ENCODE results near the gene RHBDD3.
A peak's percentile ranks its signal among the peaks of the same experiment; 100 is the strongest.

Gene RHBDD3

GRCh38 chr22:29269230-29269604 is 1.4 kb upstream of the RHBDD3 start:
- DNase-seq (ENCODE audit: low spot score): no peak

- DNase-seq (ENCODE audit: low spot score): peak; percentile 30
Observed at GRCh38 chr22:29268511-29269229, 889 bp upstream of the RHBDD3 start.

DNA sequence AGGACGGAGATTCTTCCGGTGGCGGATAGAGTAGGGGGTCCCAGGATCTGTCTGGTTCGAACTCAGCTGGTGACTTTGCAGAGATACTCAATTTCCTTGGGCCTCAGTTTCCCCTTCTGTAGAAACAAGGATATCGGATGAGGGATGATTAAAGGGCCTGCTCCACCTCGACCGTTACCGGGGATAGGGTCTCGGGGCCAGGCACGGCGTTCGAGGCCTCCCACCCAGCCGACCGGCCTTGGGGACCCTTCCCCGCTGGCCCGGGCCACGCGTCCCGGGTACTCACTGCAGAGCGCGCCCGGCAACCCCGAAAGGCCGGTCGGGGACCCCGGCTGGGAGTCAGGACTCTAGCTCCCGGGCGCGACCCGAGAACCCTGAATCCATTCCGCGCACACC is 321 bp downstream of the RHBDD3 start:
- DNase-seq (ENCODE audit: low spot score): no peak

- no peak for DNase-seq (ENCODE audit: low spot score)
Observed at GRCh38 chr22:29266564-29267461, 968 bp downstream of the RHBDD3 start.

DNA sequence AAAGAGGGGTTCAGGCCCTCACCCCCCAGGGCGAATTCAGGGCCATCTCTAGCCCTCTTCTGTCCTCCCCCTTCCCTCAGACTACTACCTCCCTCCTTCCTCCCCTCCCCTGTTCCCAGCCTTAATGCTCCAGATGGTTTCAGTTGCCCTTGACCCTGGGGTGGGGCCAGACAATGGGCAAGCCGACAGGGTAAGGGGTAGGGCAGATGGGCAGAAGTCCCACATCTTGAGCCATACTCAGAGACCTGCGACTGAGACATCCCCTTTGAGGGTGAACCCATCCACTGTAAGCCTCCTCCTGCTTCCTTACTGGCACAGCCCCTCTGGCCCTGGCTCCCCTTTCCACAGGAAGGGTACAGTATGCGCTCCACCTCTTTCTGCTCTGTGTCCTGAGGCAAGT is 1.9 kb downstream of the RHBDD3 start:
- DNase-seq (ENCODE audit: low spot score): no peak

DNA sequence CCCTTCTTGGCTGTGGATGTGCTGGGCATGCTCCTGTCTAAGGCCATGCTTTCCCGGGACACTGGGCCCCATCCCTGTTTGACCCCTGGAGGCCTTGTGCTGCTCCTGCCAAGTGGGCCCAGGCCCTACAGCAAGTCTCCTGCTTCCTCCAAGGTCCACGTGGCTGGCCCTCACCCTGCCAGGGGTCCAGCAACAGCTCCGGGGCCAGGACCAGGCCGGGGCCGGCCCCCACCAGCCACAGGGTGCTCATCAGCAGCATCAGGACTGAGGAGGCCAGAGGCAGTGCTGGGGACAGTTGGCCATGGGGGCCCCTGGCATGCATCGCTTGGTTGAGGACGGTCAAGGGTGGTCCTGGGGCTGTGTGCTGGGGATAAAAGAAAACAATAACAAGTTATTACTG is 2.5 kb downstream of the RHBDD3 start:
- DNase-seq (ENCODE audit: low spot score): no peak

DNA sequence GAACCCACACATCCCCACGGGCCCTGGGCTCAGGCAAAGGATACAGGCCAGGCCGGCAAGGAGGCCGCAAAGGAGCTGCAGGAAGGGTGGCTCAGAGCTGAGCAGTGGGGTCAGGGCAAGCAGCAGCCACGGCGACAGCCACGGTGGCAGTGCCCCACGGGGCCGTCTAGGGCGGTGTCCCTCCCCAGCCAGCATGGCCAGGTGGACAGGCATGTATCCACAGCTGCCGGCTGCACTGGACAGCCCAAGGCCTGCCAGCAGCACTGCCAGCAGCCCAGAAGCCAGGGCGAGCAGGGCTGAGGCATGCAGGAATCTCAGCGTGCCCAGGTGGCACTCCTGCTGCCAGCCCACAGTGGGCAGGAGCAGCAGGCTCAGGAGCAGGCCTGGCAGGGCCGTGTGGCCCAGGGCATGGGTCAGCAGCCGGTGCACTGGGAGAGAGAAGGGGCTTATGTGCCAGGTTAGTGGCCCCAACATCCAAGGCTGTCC is 3.9 kb downstream of the RHBDD3 start:
- DNase-seq (ENCODE audit: low spot score): no peak

- DNase-seq (ENCODE audit: low spot score): no peak
Observed at GRCh38 chr22:29260601-29261315, 7.0 kb downstream of the RHBDD3 start.

GRCh38 chr22:29260031-29260560 is 7.7 kb downstream of the RHBDD3 start:
- DNase-seq (ENCODE audit: low spot score): no peak

GRCh38 chr22:29259253-29259899 is 8.4 kb downstream of the RHBDD3 start:
- no peak for DNase-seq (ENCODE audit: low spot score)

- no peak for DNase-seq (ENCODE audit: low spot score)
Observed at GRCh38 chr22:29258407-29259252, 9.2 kb downstream of the RHBDD3 start.

DNA sequence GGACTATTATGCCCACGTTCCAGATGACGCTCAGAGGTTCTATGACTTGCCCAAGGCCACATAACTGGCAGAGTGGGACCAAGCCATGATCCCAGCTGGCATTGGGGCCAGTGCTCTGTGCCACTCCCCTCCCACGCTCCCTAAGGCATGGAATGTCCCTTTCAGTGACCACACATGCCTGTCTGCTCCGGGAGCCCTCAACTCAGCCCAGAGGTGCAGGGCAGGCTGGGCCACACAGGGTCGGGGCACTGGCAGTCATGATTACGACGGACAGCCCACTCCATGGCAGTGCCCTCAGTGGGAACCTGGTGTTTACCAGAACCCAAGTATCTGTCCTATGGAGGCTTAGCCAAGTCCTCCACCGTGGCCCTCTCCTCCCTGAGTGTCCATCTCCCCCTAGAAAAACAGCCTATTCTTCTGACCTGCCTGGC is 10.0 kb downstream of the RHBDD3 start:
- no peak for DNase-seq (ENCODE audit: low spot score)

- no peak for DNase-seq (ENCODE audit: low spot score)
Observed at GRCh38 chr22:29256606-29257325, 11.0 kb downstream of the RHBDD3 start.

GRCh38 chr22:29255064-29255621 is 12.6 kb downstream of the RHBDD3 start:
- DNase-seq (ENCODE audit: low spot score): no peak

DNA sequence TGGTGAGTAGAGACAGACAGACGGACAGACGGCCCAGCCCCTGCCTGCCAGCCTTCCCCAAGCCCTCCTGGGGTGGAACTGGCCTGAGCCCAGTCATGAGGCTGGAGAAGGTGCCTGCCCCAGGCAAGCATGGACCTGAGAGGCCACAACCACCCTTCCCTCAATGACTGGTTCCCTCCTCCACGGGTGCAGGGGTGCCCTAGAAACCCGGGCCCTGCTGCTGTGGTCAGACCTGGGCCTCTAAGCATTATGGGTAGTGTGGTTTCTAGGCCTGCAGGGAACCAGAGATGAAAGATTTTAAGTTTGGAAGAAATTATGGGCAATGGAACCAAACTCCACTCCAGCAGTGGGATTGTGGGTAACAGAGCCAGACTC is 13.5 kb downstream of the RHBDD3 start:
- no peak for DNase-seq (ENCODE audit: low spot score)

DNA sequence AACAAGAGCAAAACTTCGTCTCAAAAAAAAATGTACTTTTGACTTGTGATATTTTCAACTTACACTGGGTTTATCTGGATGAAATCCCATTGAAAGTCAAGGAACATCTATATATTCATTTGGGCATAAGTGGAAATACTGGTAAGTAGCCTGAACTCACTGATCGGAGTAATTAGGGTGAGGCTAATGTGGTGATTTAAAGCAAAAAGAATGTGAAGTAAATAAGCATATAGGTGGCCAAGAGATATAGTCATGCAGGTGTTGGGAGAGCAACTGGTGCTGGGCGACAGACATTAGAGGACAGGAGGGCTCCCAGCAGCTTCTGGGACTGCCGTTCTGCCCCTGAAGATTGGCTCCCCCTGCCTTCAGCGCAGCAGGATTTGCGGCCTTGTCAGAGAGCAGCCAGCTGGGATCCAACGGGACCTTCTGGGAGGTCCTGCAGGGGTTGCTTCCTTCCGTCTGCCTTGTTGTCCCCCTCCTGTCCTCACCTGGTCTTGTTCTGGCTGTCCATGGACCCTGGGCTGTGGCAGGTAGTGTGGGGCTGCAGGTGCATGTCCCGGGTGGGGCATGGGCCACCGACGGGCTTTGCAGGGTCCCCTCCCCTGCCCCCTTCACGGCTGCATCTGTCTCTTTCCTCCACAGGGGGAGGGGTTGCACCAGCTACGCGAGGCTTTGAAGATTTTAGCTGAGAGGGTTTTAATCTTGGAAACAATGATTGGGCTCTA is 14.1 kb downstream of the RHBDD3 start:
- DNase-seq (ENCODE audit: low spot score): no peak

- no peak for DNase-seq (ENCODE audit: low spot score)
Observed at GRCh38 chr22:29251981-29252911, 15.5 kb downstream of the RHBDD3 start.

DNA sequence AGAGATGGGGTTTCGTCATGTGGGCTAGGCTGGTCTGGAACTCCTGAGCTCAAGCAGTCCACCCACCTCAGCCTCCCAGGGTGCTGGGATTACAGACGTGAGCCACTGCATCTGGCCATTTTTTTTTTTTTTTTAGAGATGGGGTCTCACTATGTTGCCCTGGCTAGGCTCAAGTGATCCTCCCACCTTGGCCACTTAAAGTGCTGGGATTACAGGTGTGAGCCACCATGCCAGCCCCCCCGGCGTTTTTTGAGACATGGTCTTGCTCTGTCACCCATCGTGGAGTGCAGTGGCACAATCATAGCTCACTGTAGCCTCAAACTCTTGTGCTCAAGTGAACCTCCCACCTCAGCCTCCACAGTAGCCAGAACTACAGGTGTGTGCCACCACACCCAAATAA is 16.5 kb downstream of the RHBDD3 start:
- no peak for DNase-seq (ENCODE audit: low spot score)
